ENCODE data around the gene HIPK1.

HIPK1 gene

DNA sequence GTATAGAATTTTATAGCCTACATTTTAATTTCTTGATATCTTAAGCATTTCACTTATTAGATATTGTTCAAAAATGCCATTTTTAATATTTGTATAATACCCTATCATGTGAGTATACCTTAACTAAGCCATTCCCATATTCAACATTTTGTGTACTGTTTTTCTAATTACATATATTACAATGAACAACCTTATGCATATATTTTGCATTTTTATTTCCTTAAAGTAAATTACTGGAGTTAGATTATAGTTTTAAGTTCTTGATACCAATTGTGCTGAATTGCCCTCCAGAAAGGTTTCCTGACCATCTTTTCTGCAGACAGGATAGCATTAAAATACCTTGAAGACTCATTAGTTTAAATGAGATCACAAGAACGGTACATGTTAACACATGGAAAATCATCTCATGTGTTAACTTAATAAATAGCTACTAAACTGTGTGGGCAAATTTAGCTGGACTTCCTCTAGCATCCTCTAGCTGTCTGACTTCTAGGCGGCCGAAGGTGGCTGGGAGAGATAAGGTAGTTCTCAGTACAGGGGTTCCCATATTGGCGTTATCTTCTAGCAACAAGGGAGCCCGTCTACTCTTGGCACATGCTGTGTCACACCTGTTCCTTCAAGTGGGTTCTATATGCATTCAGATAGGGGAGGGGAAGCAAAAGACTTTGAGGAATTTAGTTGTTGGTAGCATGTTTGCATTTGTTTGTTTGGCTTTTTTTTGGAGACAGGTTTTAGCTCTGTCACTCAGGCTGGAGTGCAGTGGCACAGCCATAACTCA lies 15.0 kb upstream of the HIPK1 start:
- no peak for DNase-seq

DNA sequence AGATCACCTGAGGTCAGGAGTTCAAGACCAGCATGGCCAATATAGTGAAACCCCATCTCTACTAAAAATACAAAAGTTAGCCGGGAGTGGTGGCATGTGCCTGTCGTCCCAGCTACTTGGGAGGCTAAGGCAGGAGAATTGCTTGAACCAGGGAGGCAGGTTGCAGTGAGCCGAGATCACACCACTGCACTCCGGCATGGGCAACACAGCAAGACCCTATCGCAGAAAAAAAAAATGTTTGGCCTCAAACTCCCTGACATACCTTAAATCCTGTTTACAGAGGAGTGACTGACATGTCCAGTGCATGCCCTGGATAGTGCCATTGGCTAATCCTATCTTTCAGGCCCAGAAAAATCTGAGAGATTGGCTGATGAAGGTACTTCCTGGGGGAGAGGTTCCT lies 12.2 kb upstream of the HIPK1 start:
- DNase-seq, result no peak

GRCh38 chr1:113917400-113918082 lies 11.6 kb upstream of the HIPK1 start:
- DNase-seq, result no peak

- no peak for DNase-seq
Observed at GRCh38 chr1:113918243-113918642, 10.9 kb upstream of the HIPK1 start.

GRCh38 chr1:113922957-113923356 lies 6.2 kb upstream of the HIPK1 start:
- DNase-seq, result no peak

DNA sequence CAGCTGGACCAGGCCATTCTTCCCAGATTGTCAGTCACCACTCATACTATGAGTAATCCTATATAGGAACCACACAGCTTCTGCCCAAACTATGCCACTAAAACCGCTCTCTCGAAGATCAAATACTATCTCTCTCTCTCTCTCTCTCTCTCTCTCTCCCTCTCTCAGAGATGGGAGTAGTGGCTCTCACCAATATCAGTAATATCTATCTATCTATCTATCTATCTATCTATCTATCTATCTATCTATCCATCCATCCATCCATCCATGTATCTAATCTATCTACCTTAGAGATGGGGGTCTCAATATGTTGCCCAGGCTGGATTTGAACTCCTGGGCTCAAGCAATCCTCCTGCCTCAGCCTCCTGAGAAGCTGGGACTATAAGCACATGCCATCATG lies 4.7 kb upstream of the HIPK1 start:
- no peak for DNase-seq

DNA sequence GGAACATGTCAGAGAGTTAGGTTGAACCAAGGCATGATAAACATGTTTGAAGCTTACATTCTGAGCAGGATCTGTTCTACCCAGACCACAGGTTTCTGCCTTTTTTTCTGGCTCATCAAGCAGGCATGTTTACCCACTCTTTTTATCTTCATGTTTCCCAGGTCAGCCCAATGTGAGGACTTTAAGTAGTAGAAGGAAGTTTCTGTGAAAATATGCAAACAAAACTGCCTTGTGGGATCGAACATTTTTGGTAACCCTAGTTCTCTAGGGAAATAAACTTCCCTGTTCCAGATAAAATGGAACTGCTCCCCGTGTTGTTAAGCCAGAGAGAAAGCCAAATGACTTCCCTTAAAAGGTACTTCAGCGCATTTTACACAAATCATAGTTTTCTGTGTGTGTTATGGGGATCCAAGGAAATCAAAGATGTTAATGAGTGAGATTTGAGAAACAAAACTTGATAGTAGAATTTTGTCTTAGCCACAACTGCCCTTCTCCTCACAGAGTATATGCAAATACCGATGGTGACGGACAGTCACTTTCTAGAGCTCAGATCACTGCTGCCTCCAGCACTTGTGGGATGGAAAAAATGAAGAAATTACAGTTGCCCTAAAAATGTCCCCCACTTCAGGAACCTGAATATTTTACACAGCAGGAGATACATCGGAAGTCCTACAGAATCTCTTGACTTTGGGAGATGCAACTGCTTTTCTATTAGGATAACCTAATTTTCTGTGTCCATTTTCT lies 765 bp upstream of the HIPK1 start:
- no peak for DNase-seq

DNA sequence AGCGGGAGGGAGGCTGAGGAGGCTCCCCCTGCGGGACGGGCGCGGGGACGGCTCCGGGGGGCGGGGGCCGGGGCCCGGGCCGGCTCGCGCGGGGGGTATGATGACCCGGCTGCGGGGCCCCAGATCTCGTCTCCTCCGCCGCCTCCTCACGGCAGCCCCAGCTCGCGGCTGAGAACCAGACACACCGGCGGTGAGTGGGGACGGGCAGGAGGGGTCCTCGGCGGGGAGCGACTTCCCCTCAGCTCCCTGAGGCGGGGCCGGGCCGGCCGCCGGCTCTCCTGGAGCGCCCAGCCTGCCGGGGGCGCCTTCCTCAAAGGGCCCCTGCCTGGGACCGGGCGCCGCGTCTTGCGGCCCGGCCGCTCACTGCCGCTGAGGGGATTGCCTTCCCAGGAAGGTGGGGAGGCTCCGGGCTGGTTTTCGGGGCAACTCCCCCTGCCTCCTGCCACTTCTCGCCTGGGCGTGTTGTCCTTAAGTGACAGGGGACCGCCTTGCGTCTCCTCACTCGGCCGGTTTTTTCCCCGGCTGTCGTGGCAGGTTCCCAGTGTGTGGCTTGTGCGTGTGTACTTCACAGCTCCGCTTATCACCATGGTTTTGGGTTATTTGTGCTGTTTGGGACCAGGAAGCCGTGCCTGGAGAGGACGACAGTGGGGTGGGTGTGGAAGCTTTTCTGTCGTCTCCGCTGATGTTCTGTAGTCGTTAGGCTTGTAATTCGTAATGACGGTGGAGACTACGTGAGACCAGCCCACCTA lies 800 bp downstream of the HIPK1 start:
- DNase-seq, result peak; percentile 42 to 80 (median 70)

DNA sequence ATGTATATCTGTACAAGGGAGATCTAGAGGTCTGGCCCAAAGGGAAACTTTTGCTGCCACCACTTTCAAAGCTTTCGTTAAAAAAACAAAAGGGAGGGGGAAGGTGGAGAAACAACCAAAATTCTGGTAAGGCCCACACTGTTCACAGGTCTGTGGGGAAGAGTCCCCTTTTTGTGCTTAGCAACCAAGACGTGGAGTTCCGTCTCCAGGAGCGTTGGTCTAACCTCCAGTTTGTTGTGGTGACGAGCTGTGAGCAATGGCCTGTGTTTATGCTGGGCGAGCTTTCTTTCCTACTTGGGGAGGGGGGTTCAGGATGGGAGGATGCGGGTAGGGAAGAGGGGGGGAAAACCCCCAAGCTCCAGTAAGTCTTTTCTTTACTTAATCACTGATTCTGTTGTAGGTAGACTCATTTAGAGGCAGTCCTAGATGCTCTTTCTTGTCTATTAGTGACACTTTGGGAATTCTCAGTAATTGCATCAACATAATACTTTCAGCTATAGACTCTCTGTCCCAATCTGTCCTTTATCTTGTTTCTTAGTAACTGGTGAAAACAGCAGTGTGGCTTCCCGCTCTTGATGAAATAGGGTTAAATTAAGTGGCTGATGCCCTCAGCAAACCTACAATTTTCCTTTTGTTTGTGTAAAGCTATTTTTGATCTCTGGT lies 1.5 kb downstream of the HIPK1 start:
- peak in 2 of 3 experiments; percentile 34 to 61 for DNase-seq

- no peak for DNase-seq
Observed at GRCh38 chr1:113931451-113931851, 2.3 kb downstream of the HIPK1 start.

- no peak for DNase-seq
Observed at GRCh38 chr1:113934006-113934405, 4.9 kb downstream of the HIPK1 start.

DNA sequence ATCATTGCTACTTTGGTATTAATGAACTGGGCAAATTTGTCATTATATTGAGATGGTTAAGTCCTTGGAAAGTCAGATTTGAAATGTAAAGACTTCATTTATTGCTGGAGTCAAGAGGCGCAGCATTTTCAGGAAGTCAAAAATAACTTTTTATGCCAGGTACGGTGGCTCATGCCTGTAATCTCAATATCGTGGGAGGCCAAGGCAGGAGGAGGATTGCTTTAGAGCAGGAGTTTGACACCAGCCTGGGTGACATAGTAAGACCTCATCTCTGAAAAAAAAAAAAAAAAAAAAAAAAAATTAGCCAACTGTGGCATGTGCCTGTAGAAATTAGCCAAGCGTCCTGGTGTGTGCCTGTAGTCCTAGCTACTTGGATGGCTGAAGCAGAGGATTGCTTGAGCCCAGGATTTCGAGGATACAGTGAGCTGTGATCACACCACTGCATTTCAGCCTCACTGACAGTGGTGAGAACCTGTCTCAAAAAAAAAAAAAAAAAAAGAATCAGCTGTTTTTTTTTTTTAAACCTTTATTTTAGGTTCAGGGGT lies 5.5 kb downstream of the HIPK1 start:
- DNase-seq, result no peak

- DNase-seq, result no peak
Observed at GRCh38 chr1:113935176-113935575, 6.1 kb downstream of the HIPK1 start.

DNA sequence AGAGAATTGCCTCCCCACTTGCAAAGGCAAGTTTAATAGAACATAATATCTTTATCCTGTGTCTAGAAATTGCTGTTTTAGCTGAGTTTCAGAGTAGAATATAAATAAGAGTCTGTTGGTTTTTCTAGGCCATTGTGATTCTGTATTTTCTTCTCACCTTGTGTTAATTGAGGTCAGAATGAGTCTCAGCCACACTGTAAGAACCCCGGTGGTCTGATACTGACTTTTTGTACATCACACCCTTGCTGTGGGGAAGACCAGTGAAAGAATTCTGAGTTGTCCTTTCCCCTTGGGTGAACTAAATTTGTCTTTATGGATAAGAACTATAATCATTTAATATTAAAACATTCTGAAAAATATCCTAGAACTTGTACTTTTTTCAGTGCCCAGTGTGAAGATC lies 6.8 kb downstream of the HIPK1 start:
- no peak for DNase-seq

DNA sequence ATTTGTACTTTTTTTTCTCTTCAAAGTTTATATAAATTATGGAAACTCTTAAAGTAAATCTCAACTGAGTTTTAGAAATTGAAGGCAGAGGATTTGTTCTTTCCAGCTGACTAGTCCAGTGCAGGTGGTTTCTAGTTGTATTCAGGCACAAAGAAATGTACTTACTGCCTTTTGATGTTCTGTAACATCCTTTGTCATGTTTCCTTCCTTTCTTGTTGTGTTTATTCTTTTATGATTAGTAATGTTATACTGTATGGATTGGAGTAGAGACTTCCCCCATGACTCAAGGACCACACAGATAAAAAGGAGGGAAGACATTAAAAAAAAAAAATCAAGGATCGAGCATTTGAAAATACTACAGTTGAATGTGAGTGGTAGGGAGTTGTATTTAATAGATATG lies 8.0 kb downstream of the HIPK1 start:
- DNase-seq, result no peak

DNA sequence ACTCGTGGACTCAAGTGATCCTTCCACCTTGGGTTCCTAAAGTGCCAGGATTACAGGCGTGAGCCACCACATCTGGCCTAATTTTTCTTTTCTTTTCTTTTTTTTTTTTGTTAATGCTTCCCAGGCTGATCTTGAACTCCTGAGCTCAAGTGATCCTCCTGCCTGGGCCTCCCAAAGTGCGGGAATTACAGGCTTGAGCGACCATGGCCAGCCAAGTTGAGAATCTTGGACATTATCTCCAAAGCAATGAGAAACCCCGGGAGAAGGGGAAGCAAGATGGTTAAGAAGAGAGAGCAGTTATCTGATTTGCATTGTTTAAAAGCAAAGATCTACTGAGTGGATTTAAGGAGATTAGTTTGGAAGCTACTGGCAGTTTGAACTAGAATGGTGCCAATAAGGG lies 9.1 kb downstream of the HIPK1 start:
- DNase-seq, result no peak

GRCh38 chr1:113940365-113941244 lies 11.5 kb downstream of the HIPK1 start:
- DNase-seq, result no peak

DNA sequence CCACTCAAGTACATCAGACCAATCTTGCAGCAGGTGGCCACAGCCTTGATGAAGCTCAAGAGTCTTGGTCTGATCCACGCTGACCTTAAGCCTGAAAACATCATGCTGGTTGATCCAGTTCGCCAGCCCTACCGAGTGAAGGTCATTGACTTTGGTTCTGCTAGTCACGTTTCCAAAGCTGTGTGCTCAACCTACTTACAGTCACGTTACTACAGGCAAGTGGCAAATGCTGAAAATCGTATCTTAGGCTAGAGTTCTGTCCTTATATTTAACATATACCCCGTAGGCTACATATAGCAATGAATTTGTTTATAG lies 12.1 kb downstream of the HIPK1 start:
- DNase-seq, result no peak

DNA sequence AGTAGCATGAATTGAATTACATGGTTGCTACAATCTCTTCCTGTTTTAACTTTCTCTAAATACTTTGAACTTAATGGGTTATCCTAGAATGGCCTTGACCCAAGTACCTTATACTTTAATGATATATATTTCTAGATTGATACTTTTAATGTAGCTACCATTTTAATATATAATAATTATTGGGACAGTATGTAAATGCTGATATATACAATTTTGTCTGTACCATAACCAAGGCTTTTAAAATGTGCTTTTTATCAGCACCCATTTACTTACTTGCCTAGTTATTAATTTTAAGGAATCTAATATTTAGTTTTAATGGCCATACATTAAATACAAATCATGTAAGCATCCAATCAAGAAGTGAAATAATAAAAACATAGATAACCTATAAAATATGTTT lies 13.4 kb downstream of the HIPK1 start:
- no peak for DNase-seq

DNA sequence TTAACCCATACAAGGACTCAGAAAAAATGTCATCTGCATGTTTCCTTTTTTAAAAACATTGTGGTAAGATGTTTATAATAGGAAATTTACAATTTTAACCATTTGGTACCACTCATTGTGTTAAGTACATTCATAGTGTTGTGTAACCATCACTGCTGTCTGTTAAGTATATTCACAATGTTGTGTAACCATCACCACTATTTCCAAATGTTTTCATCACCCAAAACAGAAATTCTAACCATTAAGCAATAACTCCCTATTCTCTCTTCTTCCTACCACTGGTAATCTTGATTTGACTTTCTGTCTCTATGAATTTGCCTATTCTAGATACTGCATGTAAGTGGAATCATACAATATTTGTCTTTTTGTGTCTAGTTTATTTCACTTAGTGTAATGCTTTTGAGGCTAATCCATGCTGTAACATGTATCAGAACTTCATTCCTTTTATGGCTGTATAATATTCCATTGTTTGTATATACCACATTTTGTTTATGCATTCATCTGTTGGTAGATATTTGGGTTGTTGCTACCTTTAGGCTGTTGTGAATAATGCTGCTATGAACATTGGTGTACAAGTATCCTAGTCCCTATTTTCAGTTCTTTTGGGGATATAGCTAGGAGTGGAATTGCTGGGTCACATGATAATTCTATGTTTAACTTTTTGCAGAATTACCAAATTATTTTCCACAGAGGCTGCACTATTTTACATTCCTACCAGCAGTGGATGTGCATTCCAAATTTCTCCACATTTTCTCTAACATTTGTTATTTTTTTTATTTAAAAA lies 14.1 kb downstream of the HIPK1 start:
- DNase-seq, result no peak

DNA sequence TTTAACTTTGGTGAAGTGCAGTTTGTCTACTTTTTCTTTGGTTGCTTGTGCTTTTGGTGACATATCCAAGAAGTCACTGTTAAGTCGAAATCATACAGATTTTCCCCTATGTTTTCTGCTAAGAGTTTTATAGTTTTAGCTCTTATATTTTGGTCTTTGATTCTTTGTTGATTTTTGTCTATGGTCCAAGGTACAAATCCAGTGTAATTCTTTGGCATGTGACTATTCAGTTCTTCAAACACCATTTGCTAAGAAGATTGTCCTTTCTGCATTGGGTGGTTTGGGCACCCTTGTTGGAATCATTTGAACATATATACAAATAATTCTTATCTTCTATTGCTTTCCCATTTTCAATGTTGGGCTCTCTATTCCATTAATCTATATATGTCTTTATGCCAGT lies 16.2 kb downstream of the HIPK1 start:
- no peak for DNase-seq

Measured in NCI-H1417 (cell line).